GM18870 (cell line): ENCODE measurements around the gene S1PR5.

Experiments used
- ATAC-seq: cut with Tn5 transposase; IDR thresholded peaks from one replicate; pipeline ENCODE4 v1.9.1; 2021; ENCODE audit warnings: moderate library complexity; ENCODE audit not compliant: unreplicated experiment

The S1PR5 gene

DNA sequence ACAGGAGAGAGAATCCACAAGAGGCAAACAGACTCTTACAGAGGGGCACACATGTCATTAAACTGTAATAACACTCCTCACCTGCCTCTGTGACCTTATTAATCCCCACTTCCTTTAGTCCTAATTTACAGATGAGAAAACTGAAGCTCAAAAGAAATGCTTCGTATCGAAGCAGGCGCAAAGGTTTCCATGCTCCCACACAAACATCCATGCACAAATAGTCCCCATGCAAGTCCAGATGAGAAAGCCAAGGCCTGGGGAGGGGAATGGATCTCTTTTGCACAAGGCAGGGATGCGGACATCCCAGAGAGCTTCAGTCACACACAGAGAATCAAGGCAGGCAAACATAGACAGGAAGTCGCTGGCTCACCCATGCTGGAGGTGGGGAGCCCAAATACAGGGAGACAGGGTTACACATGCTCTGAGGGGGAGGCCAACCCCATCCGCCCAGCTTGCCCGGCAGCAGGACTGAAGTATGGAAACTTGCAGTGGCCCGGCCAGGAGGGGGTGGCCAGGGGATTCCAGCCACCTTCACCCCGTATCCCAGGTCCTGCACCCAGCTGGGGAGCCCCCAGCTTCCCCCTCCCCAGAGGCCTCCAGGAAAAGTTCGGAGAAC is 468 bp downstream of the S1PR5 start:
- no peak for ATAC-seq

GRCh38 chr19:10516064-10516385 is 1.2 kb downstream of the S1PR5 start:
- ATAC-seq = no peak

GRCh38 chr19:10514211-10515145 is 2.8 kb downstream of the S1PR5 start:
- ATAC-seq = no peak

GRCh38 chr19:10513223-10513622 is 4.0 kb downstream of the S1PR5 start:
- no peak for ATAC-seq

DNA sequence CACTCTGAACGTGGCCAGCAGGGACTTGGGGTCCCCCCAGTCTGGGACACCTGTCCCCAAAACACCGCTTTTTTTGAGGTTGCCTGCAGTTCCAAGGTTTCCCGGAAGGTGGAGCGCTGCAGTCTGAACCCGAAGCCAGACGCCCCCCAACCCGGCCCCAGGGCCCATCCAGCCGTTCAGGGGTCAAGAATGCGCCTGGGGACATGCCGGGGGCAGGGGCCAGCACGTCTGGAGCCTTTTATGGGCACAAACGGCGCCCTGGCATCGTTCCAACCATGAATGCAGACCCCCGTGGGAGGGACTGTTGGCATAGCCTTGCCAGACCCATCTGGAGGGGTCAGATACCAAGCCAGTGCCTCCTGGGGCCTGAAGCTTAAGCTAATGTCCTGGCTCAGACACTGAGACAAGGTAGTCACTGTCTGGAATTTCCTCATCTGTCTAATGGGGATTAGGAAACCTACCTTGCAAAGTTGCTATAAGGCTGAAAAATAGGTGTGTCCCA is 6.9 kb downstream of the S1PR5 start:
- no peak for ATAC-seq

DNA sequence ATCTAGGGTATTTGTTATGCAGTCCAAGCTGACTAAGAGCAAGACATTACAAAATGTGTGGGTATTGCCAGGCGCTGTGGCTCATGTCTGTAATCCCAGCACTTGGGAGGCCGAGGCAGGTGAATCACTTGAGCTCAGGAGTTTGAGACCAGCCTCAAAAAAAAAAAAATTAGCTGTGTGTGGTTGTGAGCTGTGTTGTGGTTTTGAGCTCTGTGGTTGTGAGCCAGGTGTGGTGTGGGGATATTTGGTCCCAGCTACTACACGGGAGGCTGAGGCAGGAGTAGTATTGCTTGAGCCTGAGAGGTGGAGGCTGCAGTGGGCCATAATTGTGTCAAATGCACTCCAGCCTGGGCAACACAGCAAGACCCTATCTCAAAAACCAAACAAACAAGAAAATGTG is 8.5 kb downstream of the S1PR5 start:
- no peak for ATAC-seq

DNA sequence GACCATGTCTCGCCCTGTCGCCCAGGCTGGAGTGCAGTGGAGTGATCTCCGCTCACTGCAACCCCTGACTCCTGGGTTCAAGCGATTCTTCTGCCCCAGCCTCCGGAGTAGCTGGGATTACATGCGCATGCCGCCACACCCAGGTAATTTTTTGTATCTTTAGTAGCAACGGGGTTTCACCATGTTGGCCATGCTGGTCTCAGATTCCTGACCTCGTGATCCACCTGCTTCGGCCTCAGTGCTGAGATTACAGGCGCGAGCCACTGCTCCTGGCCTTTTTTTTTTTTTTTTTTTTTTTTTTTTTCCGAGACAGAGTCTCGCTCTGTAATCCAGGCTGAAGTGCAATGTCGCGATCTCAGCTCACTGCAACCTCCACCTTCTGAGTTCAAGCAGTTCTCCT is 9.2 kb downstream of the S1PR5 start:
- ATAC-seq = no peak

DNA sequence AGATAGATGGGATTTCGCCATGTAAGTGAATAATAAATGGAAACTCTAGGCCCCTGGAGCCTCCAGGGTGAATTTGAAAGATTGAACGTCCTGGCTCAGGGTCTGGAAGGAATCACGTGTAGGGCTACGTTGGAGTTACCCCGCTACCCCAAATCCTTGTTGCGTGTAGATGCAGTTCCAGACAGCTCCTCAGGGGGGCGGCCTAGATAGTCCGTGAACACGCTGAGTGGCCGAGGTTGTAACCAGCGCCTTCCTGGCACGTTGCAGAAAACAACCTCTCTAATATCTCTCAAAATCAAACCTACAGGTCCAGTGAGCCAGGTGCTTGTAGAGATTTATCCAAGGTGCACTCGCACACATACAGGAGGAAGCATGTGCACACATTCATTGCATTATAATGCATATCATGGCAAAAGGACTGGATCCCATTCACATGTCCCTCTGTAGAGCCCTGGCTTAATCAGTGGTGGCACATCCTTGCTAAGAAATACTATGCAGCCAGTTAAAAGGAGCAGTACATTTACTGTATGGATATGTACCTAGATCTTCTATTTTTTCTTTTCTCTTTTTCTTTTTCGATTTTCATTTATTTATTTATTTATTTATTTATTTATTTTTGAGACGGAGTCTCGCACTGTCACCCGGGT is 11.5 kb downstream of the S1PR5 start:
- no peak for ATAC-seq

DNA sequence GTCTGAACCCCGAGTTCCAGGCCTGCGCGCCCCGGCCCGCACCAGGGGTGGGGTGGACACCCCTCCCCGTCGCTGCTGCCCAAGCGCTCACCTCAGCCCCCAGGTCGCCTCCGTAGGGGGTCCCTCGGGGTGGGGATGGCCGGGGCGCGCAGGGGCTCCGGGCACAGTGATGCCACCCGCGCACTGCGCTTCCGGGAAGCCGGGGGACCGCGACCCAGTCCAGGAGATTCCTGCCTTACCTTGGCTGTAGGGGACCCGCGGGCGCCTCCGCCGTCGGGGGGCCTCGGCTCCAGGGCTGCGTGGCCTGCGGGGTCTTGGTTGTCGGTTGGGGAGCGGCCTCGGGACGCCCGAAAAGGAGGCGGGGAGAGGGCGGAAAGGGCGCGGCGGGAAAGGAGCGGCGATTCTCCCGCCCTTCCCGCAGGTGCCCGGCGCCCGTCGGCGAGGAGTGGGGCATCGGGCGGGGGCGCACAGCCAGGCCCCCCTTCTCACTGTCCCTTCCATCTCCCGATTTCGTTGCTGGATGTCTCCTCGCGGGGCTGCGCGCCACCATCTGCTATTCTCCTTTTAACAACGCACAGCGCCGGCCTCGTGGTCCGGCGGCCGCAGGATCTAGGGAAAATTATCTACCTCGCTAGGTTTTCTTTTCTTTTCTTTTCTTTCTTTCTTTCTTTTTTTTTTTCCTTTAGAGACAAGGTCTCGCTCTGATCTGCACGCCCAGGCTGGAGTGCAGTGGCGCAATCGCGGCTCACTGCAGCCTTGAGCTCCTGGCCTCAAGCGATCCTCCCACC is 14.1 kb downstream of the S1PR5 start, which contains the start of gene KEAP1:
Gene KEAP1 (minus strand): TSS at position 355 of the 788 bp plus-strand sequence. CDS start 3,323 bp downstream, outside the sequence.
- no peak for ATAC-seq

DNA sequence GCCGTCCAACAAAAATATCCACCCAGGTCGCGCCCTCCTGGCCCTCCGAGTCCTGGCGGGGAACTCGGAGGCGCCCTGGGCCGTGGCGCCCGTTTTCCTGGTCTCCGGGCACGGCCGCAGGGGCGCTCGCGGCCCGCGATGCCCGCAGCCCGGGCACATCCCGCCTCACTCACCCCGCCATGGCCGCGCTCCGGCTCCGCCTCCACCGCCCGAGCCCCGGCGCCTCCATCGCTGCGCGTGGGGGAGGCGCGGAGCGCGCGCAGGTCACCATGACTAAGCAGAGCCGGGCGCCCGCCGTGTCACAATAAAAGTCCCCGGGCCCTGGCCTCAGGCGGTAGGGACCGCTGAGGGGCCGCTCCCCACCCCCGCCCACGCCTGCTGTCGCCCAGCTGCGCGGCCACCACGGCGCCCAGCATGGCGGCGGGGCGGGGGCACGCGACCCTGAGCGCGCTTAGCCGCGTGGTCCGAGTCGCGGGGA is 14.7 kb downstream of the S1PR5 start:
- peak; percentile 56 for ATAC-seq

DNA sequence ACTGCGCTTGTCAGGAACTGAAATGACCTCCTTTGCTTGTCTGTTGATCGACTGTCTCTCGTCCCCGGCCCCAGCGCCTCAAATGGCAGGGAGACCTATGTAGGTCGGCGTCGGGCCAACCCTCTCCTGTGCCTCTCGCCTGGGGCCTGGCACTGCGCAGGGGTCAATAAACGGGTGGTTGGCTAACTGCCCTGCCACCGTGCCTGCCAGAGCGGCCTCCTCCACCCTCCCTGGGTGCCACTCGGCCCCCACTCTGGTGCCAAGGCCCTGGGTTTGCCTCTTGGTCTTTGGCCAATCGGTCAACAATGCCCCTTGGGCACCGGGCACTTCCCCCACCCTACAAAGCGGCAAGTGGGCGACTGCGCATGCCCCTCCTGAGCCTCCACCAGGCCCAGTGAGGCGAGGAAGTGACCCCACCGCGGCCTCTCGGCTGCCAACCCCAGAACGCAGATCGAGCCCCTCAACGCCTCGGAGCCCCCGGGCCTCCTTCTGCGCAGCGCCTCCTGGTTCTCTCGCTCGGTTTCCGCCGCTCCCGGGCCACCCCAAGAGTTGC is 15.2 kb downstream of the S1PR5 start:
- peak; percentile 39 for ATAC-seq

DNA sequence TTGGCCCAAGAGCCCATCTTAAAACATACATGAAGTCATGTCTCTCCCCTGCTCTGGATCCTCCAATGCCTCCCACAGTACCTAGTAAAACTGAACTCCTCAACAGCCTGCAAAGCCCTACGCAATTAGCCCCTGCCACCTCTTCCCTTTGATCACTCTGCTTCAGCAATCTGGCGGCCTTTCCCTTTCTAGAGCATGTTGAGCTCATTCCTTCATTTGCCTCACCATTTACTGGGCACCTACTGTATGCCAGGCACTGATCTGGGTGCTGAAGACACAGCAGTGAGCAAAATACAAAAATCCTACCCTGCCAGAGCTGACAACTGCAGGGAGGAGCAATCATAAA is 17.0 kb downstream of the S1PR5 start:
- no peak for ATAC-seq

- no peak for ATAC-seq
These were observed 17.5 kb downstream of the S1PR5 start for GRCh38 chr19:10499550-10500246.

DNA sequence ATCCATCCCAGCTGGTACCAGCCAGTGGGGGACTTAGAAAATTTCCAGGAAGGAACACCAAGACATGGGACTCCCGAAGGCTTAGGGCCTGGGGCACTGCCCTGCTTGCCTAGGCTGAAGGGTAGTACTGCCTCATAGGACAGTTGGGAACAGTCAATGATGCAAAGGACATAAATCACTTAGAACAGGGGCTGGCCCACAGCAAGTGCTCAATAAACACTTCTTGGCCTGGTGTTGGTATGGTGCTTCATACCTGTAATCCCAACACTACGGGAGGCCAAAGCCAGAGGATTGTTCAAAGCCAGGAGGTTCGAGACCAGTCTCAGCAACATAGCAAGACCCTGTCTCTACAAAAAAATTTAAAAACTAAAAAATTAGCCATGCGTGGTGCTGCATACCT is 19.9 kb downstream of the S1PR5 start:
- no peak for ATAC-seq

GRCh38 chr19:10491472-10492047 is 25.7 kb downstream of the S1PR5 start:
- no peak for ATAC-seq

DNA sequence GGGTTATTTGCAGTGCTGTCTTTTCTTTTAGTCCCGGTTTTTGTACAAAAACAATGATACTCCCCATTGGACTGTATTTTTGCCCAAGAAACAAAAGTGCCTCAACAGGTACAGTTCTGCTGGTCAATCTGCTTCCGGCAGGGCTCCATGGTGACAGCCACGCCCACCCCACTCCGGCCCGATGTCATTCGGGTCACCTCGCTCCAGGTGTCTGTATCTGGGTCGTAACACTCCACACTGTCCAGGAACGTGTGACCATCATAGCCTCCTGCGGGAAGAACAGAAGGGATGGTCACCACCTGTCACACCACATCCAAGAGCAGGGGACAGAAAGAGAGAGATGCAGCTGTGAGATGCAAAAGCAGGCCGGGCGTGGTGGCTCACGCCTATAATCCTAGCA is 30.7 kb downstream of the S1PR5 start:
- ATAC-seq = no peak

GRCh38 chr19:10478903-10479384 is 38.3 kb downstream of the S1PR5 start:
- ATAC-seq = no peak

GRCh38 chr19:10478476-10478875 is 38.8 kb downstream of the S1PR5 start:
- no peak for ATAC-seq

DNA sequence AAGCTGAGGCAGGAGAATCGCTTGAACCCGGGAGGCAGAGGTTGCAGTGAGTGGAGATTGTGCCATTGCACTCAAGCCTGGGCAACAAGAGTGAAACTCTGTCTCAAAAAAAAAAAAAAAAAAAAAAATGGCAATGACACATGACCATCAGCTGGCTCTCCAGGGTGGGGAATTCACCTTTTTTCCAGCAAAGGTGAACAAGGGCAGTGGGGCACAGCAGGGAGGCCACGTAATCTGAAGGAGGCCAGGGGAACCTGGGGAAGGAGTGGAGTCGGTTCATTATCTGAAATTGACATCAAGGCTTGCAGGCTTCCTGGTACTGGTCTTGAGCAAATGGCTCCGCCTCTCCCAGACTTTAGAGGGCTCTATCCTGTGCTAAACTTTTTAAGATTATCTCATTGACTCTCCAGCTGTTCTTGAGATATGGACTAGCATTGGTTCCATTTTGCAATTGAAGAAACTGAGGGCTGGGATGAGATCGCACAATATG is 42.2 kb downstream of the S1PR5 start:
- no peak for ATAC-seq
